ENCODE measurements around the gene TRAPPC10.

DNA sequence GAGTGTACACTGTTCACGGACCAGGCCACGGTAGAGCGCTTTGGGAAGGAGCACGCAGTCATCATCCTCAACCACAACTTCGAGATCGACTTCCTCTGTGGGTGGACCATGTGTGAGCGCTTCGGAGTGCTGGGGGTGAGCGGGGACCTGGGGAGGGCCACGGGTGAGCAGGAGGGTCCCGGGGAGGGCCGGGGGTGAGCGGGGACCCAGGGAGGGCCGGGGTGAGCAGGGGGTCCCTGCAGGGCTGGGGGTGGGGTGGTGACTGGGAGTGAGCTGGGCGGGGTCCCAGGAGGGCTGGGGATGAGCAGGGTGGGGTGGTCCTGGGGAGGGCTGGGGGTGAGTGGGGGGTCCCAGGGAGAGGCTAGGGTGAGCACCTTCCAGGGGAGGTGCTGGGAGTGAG is 44.1 kb upstream of the TRAPPC10 start:
- TF ChIP-seq, protein P1, sequence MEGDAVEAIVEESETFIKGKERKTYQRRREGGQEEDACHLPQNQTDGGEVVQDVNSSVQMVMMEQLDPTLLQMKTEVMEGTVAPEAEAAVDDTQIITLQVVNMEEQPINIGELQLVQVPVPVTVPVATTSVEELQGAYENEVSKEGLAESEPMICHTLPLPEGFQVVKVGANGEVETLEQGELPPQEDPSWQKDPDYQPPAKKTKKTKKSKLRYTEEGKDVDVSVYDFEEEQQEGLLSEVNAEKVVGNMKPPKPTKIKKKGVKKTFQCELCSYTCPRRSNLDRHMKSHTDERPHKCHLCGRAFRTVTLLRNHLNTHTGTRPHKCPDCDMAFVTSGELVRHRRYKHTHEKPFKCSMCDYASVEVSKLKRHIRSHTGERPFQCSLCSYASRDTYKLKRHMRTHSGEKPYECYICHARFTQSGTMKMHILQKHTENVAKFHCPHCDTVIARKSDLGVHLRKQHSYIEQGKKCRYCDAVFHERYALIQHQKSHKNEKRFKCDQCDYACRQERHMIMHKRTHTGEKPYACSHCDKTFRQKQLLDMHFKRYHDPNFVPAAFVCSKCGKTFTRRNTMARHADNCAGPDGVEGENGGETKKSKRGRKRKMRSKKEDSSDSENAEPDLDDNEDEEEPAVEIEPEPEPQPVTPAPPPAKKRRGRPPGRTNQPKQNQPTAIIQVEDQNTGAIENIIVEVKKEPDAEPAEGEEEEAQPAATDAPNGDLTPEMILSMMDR (IDR thresholded peaks at IDR 0.05; ENCODE audit: low read depth, low read length, poor library complexity, severe bottlenecking), result no peak
- TF ChIP-seq EZH2phosphoT487 (IDR thresholded peaks at IDR 0.05; ENCODE audit: borderline replicate concordance, low read length), result no peak
